Ovary (tissue), 3 donors: ENCODE measurements around the gene SYNPO2.

Experiments used
- EP300 ChIP-seq: sonication (generic); formaldehyde crosslinking; IDR thresholded peaks from one replicate; pipeline ENCODE4 v1.6.1; 2017; ENCODE audit warnings: antibody characterized with exemption
- TF ChIP-seq, protein P1 (sequence below), 3 donors: fragments of 450-650 bp in 2 of 3; fragments of 200-600 bp in 1 of 3; IDR thresholded peaks; one replicate each; pipeline versions ENCODE4 v1.5.1 to v1.8.0; 2016 to 2022; ENCODE audit warnings: antibody characterized with exemption in 3 of 3, mild to moderate bottlenecking in 1 of 3
- donor health status: DM: no; HTN: no; CAD: no.

GRCh38 chr4:119008761-119009160 lies 120.1 kb downstream of the SYNPO2 start:
- TF ChIP-seq, protein P1, sequence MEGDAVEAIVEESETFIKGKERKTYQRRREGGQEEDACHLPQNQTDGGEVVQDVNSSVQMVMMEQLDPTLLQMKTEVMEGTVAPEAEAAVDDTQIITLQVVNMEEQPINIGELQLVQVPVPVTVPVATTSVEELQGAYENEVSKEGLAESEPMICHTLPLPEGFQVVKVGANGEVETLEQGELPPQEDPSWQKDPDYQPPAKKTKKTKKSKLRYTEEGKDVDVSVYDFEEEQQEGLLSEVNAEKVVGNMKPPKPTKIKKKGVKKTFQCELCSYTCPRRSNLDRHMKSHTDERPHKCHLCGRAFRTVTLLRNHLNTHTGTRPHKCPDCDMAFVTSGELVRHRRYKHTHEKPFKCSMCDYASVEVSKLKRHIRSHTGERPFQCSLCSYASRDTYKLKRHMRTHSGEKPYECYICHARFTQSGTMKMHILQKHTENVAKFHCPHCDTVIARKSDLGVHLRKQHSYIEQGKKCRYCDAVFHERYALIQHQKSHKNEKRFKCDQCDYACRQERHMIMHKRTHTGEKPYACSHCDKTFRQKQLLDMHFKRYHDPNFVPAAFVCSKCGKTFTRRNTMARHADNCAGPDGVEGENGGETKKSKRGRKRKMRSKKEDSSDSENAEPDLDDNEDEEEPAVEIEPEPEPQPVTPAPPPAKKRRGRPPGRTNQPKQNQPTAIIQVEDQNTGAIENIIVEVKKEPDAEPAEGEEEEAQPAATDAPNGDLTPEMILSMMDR (IDR thresholded peaks at IDR 0.05) = no peak
- TF ChIP-seq EP300 = no peak
